Body of pancreas (tissue), 4 donors: Measurements from ENCODE around the gene CLASP1.

Source experiments
- POLR2A ChIP-seq, 3 donors: fragments of 450-650 bp; IDR thresholded peaks; one replicate each; pipeline ENCODE4 v1.6.1; 2016; ENCODE audit warnings: antibody characterized with exemption in 3 of 3, mild to moderate bottlenecking in 2 of 3
- TF ChIP-seq, protein P1 (sequence below), 7 experiments: fragments of 450-650 bp in 4 of 7; fragments of 200-600 bp in 3 of 7; sonication (generic) in 3 of 7; IDR thresholded peaks; one replicate each; pipeline ENCODE4 v1.5.1; 2016 to 2019; ENCODE audit warnings: antibody characterized with exemption in 7 of 7

DNA sequence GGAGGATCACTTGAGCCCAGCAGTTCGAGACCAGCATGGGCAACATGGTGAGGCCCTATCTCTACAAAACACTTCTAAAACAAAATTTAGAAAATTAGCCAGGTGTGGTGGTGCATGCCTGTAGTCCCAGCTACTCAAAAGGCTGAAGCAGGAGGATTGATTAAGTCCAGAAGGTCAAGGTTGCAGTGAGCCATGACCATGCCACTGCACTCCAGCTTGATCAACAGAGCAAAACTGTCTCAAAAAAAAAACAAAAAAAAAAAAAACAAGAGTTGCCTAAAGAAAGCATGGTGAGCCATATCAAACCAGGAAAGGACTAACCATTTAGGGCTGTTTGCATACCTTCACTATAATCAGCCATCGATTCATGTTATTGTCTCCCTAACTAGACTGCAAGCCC, 4.5 kb downstream of the CLASP1 start:
- TF ChIP-seq, protein P1, sequence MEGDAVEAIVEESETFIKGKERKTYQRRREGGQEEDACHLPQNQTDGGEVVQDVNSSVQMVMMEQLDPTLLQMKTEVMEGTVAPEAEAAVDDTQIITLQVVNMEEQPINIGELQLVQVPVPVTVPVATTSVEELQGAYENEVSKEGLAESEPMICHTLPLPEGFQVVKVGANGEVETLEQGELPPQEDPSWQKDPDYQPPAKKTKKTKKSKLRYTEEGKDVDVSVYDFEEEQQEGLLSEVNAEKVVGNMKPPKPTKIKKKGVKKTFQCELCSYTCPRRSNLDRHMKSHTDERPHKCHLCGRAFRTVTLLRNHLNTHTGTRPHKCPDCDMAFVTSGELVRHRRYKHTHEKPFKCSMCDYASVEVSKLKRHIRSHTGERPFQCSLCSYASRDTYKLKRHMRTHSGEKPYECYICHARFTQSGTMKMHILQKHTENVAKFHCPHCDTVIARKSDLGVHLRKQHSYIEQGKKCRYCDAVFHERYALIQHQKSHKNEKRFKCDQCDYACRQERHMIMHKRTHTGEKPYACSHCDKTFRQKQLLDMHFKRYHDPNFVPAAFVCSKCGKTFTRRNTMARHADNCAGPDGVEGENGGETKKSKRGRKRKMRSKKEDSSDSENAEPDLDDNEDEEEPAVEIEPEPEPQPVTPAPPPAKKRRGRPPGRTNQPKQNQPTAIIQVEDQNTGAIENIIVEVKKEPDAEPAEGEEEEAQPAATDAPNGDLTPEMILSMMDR (IDR thresholded peaks at IDR 0.05), result no peak
- no peak for TF ChIP-seq POLR2A (IDR thresholded peaks at IDR 0.05)
